Omental fat pad (tissue), 4 donors: ENCODE data around the gene PRICKLE1. TPM values are rescaled to one million over a fixed set of nuclear protein-coding genes. Genes with fewer than 3 reads are reported as not detected.

Source experiments
- ATAC-seq: fragments of 150-250 bp; one replicate; pipeline ENCODE4 v1.9.1; 2016; ENCODE audit warnings: mild to moderate bottlenecking, moderate library complexity; ENCODE audit not compliant: low FRiP score
- DNase-seq: peaks from one replicate; pipeline ENCODE4 v3.0.0-alpha.2; 2019; ENCODE audit warnings: low spot score
- total RNA-seq, 4 donors: library from RNA; depleted of rRNA; stranded (reverse); fragments of >200 nt; gene quantifications; one replicate each; pipeline ENCODE4 v1.1.0, GENCODE V29; 2016
- TF ChIP-seq, protein P1 (sequence below), 3 donors: fragments of 450-650 bp; IDR thresholded peaks; one replicate each; pipeline ENCODE4 v1.5.1; 2016 to 2017; ENCODE audit warnings: antibody characterized with exemption in 3 of 3, mild to moderate bottlenecking in 3 of 3, moderate library complexity in 2 of 3

Gene PRICKLE1
- total RNA-seq, 4 donors from 2014 or later, result 7.2 to 10.9 (median 9.3) TPM

- DNase-seq, result no peak
- TF ChIP-seq, protein P1, sequence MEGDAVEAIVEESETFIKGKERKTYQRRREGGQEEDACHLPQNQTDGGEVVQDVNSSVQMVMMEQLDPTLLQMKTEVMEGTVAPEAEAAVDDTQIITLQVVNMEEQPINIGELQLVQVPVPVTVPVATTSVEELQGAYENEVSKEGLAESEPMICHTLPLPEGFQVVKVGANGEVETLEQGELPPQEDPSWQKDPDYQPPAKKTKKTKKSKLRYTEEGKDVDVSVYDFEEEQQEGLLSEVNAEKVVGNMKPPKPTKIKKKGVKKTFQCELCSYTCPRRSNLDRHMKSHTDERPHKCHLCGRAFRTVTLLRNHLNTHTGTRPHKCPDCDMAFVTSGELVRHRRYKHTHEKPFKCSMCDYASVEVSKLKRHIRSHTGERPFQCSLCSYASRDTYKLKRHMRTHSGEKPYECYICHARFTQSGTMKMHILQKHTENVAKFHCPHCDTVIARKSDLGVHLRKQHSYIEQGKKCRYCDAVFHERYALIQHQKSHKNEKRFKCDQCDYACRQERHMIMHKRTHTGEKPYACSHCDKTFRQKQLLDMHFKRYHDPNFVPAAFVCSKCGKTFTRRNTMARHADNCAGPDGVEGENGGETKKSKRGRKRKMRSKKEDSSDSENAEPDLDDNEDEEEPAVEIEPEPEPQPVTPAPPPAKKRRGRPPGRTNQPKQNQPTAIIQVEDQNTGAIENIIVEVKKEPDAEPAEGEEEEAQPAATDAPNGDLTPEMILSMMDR (IDR thresholded peaks at IDR 0.05), result no peak
- peak; percentile 53 for ATAC-seq
Observed at GRCh38 chr12:42590330-42590934, 886 bp upstream of the PRICKLE1 start.

DNA sequence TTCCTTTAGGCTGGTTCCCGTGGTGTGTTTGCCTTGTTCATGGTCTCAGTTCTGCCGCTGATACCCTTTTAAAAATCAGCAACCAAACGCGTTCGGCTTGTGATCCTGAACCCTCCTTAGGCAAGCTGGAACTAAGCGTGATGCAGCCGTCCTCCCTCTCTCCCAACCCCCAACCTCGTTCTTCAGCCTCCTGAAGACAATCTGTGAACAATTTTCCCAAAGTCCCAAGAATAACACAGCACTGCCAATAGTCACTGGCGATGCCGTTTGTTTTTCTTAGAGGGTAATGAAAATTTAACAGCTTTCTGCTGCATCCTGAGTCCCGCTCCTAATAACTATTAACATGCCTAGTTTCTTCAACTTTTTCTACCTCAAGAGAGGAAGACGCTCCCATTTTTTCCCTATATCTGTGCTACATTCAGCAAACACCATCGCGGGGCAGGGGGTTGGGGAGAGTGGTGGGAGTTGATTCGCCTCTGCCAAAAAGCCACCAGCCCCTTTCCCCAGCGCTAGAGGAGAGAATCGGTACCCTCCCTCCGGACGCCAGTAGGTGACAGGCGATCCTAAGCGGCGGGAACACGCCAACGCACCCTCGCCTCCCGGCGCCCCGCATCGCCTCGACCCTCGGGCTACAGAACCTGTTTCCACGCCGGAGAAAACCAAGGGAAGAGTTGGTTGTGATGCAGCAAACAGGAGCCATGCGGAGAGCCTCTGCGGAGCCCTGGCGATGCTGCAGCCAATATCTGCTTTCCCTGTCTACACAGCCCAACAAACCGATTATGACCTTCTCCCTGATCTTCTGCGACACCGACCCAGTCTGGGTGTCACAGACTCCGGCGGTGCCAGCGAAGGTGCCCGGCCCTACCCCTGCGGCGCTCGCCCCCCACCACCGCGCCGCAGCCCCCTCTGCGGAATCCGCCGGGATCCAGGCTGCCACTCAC is 752 bp downstream of the PRICKLE1 start:
- TF ChIP-seq, protein P1 (IDR thresholded peaks at IDR 0.05), result peak in 1 of 3 donors; percentile 11
- ATAC-seq (peak; percentile 13), DNase-seq (no peak)

DNA sequence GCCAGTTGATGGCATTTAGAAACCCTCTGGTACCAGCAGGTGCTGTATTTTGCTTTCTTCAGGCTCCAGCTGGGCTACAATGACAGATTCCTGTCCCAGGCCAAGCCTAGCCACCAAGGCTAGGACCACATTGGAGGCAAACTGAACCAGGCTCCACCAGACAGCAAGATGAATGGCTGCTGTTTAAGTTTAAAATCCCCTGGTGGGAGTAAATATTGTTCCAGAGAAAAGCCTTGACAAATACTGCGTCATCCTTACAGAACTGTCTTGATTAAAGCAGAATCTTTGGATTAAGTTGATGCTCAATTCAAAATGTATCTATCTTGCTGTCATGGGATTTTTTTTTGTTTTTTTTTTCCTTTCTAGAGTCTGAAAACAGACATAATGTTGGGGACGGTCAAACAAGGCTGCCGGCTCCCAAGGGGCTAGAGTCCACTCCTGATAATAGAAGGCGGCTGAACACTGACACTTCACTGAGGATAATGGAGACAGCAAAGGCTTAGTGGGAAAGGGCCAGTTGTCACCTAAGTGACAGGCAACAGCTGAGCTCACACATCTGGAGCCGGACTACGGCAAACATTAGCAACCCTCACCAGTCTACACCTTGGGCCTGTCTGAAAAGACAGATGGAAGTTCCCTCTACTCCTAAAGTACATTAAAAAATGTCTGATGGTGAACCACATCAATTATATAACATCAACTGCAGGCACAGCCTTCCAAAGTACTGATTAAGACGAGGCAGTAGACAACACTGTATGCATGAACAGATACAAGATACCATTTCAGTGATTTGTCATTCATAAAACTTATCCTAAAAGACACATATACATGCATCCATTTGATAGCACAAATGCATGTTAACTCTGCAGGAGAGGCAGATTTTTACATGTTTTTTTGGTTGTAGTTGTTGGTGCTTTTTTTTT is 1.7 kb downstream of the PRICKLE1 start:
- no peak for DNase-seq
- ATAC-seq, result no peak
- TF ChIP-seq, protein P1 (IDR thresholded peaks at IDR 0.05), result no peak

- TF ChIP-seq, protein P1 (IDR thresholded peaks at IDR 0.05), result no peak
- DNase-seq (no peak), ATAC-seq (no peak)
Observed at GRCh38 chr12:42586268-42586667, 3.3 kb downstream of the PRICKLE1 start.

DNA sequence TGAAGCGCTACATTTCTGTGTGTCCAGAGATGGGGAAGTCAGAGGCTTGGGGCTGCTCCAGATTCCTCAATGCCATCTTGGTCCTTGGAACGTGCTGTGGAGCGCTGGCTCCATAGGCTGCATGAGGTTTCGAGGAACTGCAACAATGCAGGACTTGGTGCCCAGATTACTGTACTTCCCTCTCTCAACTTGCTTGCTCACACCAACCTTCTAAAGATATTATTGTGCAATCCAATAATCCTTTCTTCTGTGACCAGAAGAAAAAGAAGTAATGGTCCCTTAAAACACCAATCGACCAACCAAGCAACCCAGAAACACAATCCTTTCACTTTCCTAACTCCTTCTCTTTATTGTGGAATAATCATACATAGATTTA is 3.7 kb downstream of the PRICKLE1 start:
- ATAC-seq (no peak), DNase-seq (no peak)
- TF ChIP-seq, protein P1 (IDR thresholded peaks at IDR 0.05), result no peak

DNA sequence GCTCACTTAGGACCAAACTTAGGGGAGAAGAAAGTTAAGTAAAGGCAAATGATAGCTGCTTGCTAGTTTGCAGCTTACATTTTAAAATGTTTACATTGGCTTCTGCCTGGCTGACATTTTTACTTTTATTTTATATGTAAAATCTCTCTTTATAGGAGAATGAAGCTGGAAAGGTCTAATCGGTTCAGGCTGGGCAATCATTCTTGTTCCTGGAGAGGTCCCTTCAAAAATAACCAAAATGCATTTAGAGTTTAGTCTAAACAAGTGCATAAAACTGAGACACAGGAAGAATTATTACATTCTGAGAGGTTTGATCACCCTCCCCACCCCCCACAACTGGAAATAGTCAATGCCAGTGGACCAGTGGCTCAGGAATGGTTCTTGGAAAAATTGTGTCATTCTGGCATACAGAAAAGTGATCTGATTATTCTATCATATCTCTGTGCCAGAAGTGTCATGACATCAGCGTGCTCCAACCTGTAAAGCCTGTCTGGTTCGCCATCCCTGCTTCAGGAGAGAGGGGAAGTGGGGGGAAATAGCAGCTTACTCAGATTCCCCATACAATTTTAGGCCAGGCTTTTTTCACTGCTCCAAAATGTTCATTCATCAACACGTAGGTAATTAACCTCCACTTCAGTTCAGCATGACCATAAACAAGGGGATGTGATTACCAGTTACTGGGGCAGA is 4.2 kb downstream of the PRICKLE1 start:
- ATAC-seq (no peak), DNase-seq (no peak)
- TF ChIP-seq, protein P1 (IDR thresholded peaks at IDR 0.05), result no peak
